GM23248 (cell line): ENCODE measurements around the gene CHN2. TPM values are rescaled to one million over a fixed set of nuclear protein-coding genes. Genes with fewer than 3 reads are reported as not detected.

ENCODE experiments used
- DNase-seq: peaks from one replicate; pipeline ENCODE4 v3.0.0-alpha.2; 2015
- H2AFZ ChIP-seq: fragments of 200-600 bp; sonication (generic); 2 replicates; pipeline ENCODE4 v1.6.1; 2016; ENCODE audit warnings: antibody characterized with exemption
- H3F3A ChIP-seq: fragments of 200-600 bp; sonication (generic); 2 replicates; pipeline ENCODE4 v1.6.1; 2016; ENCODE audit warnings: mild to moderate bottlenecking, antibody characterized with exemption, mixed run types; ENCODE audit not compliant: insufficient read depth
- H3K27ac ChIP-seq: fragments of 200-600 bp; sonication (generic); 2 replicates; pipeline ENCODE4 v1.5.1; 2016; ENCODE audit warnings: mild to moderate bottlenecking
- H3K27me3 ChIP-seq: fragments of 200-600 bp; sonication (generic); replicated peaks from 2 replicates; pipeline ENCODE4 v1.6.1; 2016; ENCODE audit warnings: mild to moderate bottlenecking; ENCODE audit not compliant: insufficient read depth
- H3K36me3 ChIP-seq: fragments of 200-600 bp; sonication (generic); 2 replicates; pipeline ENCODE4 v1.6.1; 2016; ENCODE audit warnings: low read depth, mild to moderate bottlenecking
- H3K4me1 ChIP-seq: fragments of 200-600 bp; sonication (generic); 2 replicates; pipeline ENCODE4 v1.6.1; 2016; ENCODE audit warnings: mild to moderate bottlenecking; ENCODE audit not compliant: insufficient read depth
- H3K4me2 ChIP-seq: fragments of 200-600 bp; sonication (generic); one replicate; pipeline ENCODE4 v1.6.1; 2016; ENCODE audit warnings: mild to moderate bottlenecking; ENCODE audit not compliant: unreplicated experiment
- H3K4me3 ChIP-seq: fragments of 200-600 bp; sonication (generic); 2 replicates; pipeline ENCODE4 v1.5.1; 2016; ENCODE audit warnings: mild to moderate bottlenecking
- H3K79me2 ChIP-seq: fragments of 200-600 bp; sonication (generic); 2 replicates; pipeline ENCODE4 v1.6.1; 2016; ENCODE audit warnings: mild to moderate bottlenecking; ENCODE audit not compliant: insufficient read depth
- H3K9ac ChIP-seq: fragments of 200-600 bp; sonication (generic); 2 replicates; pipeline ENCODE4 v1.6.1; 2016; ENCODE audit warnings: mild to moderate bottlenecking
- H3K9me2 ChIP-seq: fragments of 200-600 bp; sonication (generic); 2 replicates; pipeline ENCODE4 v1.6.1; 2016; ENCODE audit warnings: mixed run types, mild to moderate bottlenecking, moderate library complexity; ENCODE audit not compliant: insufficient read depth
- H3K9me3 ChIP-seq: fragments of 200-600 bp; sonication (generic); one replicate; pipeline ENCODE4 v1.6.1; 2017; ENCODE audit warnings: low read depth
- H4K20me1 ChIP-seq: fragments of 200-600 bp; sonication (generic); 2 replicates; pipeline ENCODE4 v1.6.0; 2016; ENCODE audit not compliant: insufficient read depth
- EZH2 ChIP-seq: fragments of 200-600 bp; sonication (generic); IDR thresholded peaks from 2 replicates; pipeline ENCODE4 v1.6.1; 2018; ENCODE audit warnings: antibody characterized with exemption, mild to moderate bottlenecking; ENCODE audit not compliant: insufficient read depth, poor library complexity, severe bottlenecking
- EZH2phosphoT487 ChIP-seq: fragments of 200-600 bp; sonication (generic); IDR thresholded peaks from 2 replicates; pipeline ENCODE4 v1.6.1; 2018; ENCODE audit warnings: antibody characterized with exemption, moderate library complexity, mild to moderate bottlenecking, low read depth; ENCODE audit not compliant: insufficient read depth
- WGBS, 2 experiments: methylation state at CpG; one replicate each; pipeline ENCODE4 v1.1.6; 2015 to 2017; ENCODE audit warnings: low lambda C conversion rate in 2 of 2, low coverage in 1 of 2; ENCODE audit errors: missing lambda C conversion rate in 2 of 2; 5-methylcytosine and 5-hydroxymethylcytosine counted together
- in situ Hi-C: fragments of 300-500 bp; cut with MboI; formaldehyde crosslinking; loops from 2 replicates; pipeline ENCODE4 v1.15.0; 2020
- polyA plus RNA-seq: library from polyadenylated mRNA; unstranded; fragments of >200 nt; fragmentation: Nextera tagmentation; extraction: Ambion mirVana; gene quantifications from 2 replicates; pipeline ENCODE4 v1.2.1, GENCODE V29; 2016
- total RNA-seq: library from RNA; depleted of rRNA; stranded (reverse); fragments of >200 nt; shearing (Covaris generic); gene quantifications from 2 replicates; pipeline ENCODE4 v1.2.3, GENCODE V29; 2014

Gene CHN2
- total and polyA plus RNA-seq, 2 experiments from 2014 or later: 1.5 to 2.3 TPM

DNA sequence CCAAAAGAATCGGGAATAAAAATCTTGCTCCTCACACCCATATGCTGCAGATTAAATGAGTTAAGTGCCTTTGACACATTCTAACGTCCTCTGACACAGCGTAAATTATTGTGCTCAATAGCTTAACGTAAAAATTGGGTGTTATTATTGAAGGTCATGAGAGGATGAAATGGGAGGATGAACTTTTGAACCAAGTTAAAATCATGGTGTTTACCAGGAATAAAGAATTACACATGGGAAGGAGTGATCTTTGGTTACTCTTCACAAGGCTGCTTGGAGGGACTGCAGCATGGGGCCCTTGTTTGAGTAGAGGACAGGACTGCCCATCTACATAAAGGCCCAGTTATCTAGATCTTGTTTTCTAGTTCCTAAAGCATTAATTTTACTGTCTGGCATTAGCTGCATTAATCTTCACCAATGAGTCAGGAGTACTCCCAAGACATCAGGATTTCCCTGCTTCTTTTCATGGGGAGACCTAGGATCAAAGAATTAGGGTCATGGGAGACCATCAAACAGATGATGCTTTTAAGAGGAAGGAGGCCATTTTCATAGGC, 284.2 kb downstream of the CHN2 start:
- WGBS, 2 experiments: 75 to 80% methylated on average over 4 of the region's 4 CpGs
- TF ChIP-seq EZH2phosphoT487 (no peak), EZH2 (no peak)
- no peak for DNase-seq
- in situ Hi-C loops: no loop called here
- no peaks in the 10 kb centered on the region for H3K79me2 ChIP-seq
- H3K4me3 ChIP-seq: no peak overlapping the region
- no peak overlapping the region for H2AFZ ChIP-seq
- no peak overlapping the region for H3K27ac ChIP-seq
- H3K36me3 ChIP-seq: no peaks in the 10 kb centered on the region
- no peaks in the 10 kb centered on the region for H4K20me1 ChIP-seq
- H3K9me2 ChIP-seq: no peaks in the 10 kb centered on the region
- no peaks in the 10 kb centered on the region for H3K4me1 ChIP-seq
- no peak overlapping the region for H3K4me2 ChIP-seq
- H3K9me3 ChIP-seq: no peaks in the 10 kb centered on the region
- H3F3A ChIP-seq: no peaks in the 10 kb centered on the region
- H3K27me3 ChIP-seq: no peaks in the 10 kb centered on the region; the same call in 1 of the 2 replicates
- H3K9ac ChIP-seq: no peak overlapping the region

DNA sequence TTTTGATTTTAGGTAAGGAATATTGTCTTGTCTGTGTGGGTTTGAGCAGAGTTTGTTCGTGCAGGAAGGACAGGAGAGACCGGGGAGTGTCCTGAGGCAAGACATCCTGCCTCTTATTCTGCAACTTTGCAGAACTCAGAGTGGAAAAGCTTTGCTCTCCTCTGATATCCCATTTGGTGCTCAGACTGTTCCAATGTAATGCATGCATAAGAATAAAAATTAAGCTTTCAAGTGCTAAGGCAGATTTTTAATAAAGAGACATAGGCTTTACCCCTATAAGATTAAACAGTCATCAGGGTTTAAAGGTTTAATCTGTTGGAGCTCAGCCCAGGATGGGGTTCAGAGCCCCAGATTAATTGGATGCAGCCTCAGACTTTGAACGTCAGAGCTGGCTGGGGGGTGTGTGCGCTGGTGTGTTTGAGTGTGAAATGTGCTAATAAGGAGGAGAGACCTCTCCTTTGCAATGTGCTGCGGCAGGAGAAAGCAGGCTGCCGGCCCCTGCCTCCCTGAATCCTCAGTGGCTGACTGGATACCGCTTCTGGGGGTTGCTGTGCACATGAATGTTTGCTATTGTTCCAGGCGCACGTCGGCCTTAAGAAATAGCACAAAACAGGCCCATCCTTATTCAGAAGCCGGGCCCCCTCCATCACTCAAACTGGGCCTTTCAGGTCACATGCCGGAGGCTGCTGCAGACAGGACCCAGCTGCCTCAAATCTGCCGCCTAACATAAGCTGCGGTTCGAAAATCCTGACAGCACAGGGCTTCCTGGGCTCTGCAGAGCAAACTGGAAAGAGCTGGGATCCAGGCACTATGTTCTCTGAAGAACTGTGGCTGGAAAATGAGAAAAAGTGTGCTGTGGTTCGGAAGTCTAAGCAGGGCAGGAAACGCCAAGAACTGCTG, 285.0 kb downstream of the CHN2 start:
- in situ Hi-C loops: no loop called here
- no peak overlapping the region for H3K9ac ChIP-seq
- DNase-seq: no peak

DNA sequence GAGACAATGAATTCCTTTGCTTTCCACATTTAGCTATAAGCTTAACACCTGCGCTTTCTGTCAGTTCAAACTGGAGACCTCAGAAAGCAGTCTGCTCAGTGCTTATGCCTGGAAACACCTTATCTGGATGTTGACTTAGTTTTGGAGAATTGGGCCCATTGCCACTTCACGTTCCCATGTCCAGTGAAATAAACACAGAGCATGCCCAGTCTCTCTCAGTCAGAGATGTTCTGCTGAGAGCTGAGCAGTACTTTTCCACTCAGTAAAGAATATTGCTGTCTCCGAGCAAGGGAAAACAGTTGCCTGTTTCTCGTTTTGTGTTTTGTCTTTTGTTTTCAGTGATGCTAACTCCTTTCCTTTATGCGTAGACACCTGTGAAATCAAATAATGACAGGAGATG, 285.9 kb downstream of the CHN2 start:
- no peak for TF ChIP-seq EZH2
- H3K9me3 ChIP-seq: no peaks in the 10 kb centered on the region
- no peaks in the 10 kb centered on the region for H4K20me1 ChIP-seq
- no peak overlapping the region for H3K4me2 ChIP-seq
- no peak overlapping the region for H3K9ac ChIP-seq
- H3K79me2 ChIP-seq: no peaks in the 10 kb centered on the region
- WGBS, 2 experiments: 87 to 90% methylated on average over 5 of the region's 5 CpGs
- H3K36me3 ChIP-seq: no peaks in the 10 kb centered on the region
- H3K4me1 ChIP-seq: no peaks in the 10 kb centered on the region
- H3K27ac ChIP-seq: no peak overlapping the region
- no peak for DNase-seq
- H2AFZ ChIP-seq: no peak overlapping the region
- no peaks in the 10 kb centered on the region; the same call in 1 of the 2 replicates for H3K27me3 ChIP-seq
- in situ Hi-C loops: no loop called here
- no peak overlapping the region for H3K4me3 ChIP-seq
- H3K9me2 ChIP-seq: no peaks in the 10 kb centered on the region
- H3F3A ChIP-seq: no peaks in the 10 kb centered on the region

More for the DNA sequence above, 285.0 kb downstream of the CHN2 start:
- H3K36me3 ChIP-seq: no peaks in the 10 kb centered on the region
- no peaks in the 10 kb centered on the region for H3K79me2 ChIP-seq
- H3K4me3 ChIP-seq: no peak overlapping the region
- TF ChIP-seq EZH2phosphoT487 (no peak), EZH2 (no peak)
- no peaks in the 10 kb centered on the region for H3K9me3 ChIP-seq
- H3K4me1 ChIP-seq: no peaks in the 10 kb centered on the region
- no peaks in the 10 kb centered on the region for H4K20me1 ChIP-seq
- H3K27me3 ChIP-seq: no peaks in the 10 kb centered on the region; the same call in 1 of the 2 replicates
- H3K9me2 ChIP-seq: no peaks in the 10 kb centered on the region
- H3F3A ChIP-seq: no peaks in the 10 kb centered on the region
- 65 to 66% methylated on average over 17 of the region's 17 CpGs for WGBS, 2 experiments
- H3K27ac ChIP-seq: no peak overlapping the region
- no peak overlapping the region for H3K4me2 ChIP-seq
- no peak overlapping the region for H2AFZ ChIP-seq

DNA sequence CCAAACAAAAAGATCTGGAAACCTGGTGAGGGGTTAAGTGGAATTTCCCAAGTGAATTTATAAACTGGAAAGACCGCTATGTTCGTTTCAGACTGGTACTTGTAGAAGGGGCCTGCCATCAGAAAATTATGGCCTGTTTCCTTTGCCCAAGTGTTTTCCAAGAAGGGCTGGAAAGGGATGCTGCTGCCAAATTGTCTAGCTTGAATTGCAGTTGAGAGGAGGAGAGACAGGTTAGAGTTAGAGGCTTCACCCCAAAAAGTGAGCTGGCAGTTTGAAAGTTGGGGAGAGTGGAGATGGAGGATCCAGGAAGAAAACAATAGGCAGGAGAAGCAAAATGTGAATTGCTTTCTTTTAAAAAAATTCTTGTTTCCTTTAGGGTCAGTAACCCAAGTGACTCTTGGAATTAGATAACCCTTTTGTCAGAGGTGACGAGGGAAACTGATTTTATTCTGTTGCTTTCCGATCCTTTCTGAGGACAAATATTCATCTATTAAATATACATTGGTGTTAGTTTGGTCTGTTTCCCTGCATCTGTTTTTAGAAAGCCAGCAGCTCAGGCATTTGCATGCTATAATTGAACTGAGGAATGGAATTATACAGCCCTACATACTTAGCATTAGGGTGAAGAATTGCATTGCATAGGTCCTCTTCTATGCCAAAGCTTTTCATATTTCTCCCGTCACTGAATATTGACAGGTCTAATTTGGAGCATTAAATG, 286.5 kb downstream of the CHN2 start:
- no peak overlapping the region for H2AFZ ChIP-seq
- H3K36me3 ChIP-seq: no peaks in the 10 kb centered on the region
- no peak for TF ChIP-seq EZH2phosphoT487
- no peak for TF ChIP-seq EZH2
- H3K9ac ChIP-seq: no peak overlapping the region
- no peak for DNase-seq
- H3K4me3 ChIP-seq: no peak overlapping the region
- H3K79me2 ChIP-seq: no peaks in the 10 kb centered on the region
- H4K20me1 ChIP-seq: no peaks in the 10 kb centered on the region
- no peaks in the 10 kb centered on the region for H3K9me2 ChIP-seq
- no peaks in the 10 kb centered on the region for H3K27me3 ChIP-seq
- no peaks in the 10 kb centered on the region for H3F3A ChIP-seq
- no peak overlapping the region for H3K27ac ChIP-seq
- no peaks in the 10 kb centered on the region for H3K9me3 ChIP-seq
- 81 to 84% methylated on average over 5 of the region's 5 CpGs for WGBS, 2 experiments
- in situ Hi-C loops: no loop called here
- no peak overlapping the region for H3K4me2 ChIP-seq
- no peaks in the 10 kb centered on the region for H3K4me1 ChIP-seq
